ENCODE results near the gene DNAL1. TPM values are rescaled to one million over a fixed set of nuclear protein-coding genes. Genes with fewer than 3 reads are reported as not detected.
A peak's percentile ranks its signal among the peaks of the same experiment; 100 is the strongest.

DNAL1 gene
- total RNA-seq, 2 donors from 2014 or later: 22.9 to 30.5 TPM

GRCh38 chr14:73717711-73718417 is 73.1 kb downstream of the DNAL1 start:
- H3K27ac ChIP-seq (ENCODE audit: low read depth, low read length): peak overlapping the region; percentile 76
- Mint-ChIP-seq H3K27me3 (ENCODE audit: insufficient read depth) (no peaks in the 10 kb centered on the region), H3K4me3 (peak overlapping the region; percentile 72), H3K4me1 (peaks cover 30% of the 10 kb centered on the region), H3K9me3 (no peaks in the 10 kb centered on the region), H3K27ac (peak overlapping the region; percentile 95), H3K36me3 (ENCODE audit: low read depth) (peaks cover 27% of the 10 kb centered on the region)
- no peaks in the 10 kb centered on the region for H3K9me3 ChIP-seq (ENCODE audit: control insufficient read depth, low read length)
- no peak overlapping the region for H3K9ac ChIP-seq (ENCODE audit: extremely low read depth, low read length, poor library complexity, severe bottlenecking)
- H3K36me3 ChIP-seq (ENCODE audit: control insufficient read depth, insufficient read depth, low read length): peaks cover 58% of the 10 kb centered on the region
- no peaks in the 10 kb centered on the region for H3K27me3 ChIP-seq (ENCODE audit: control insufficient read depth, insufficient read depth, low read length, poor library complexity, severe bottlenecking)
- no peak for TF ChIP-seq CTCF (conservative IDR thresholded peaks at IDR 0.05)
- WGBS, 2 experiments (ENCODE audit: insufficient coverage in 1 of 2, insufficient read length in 1 of 2): 64 to 74% methylated on average over 16 to 20 of the region's 20 CpGs
- peak; percentile 79 for DNase-seq
- no peaks in the 10 kb centered on the region for H3K4me1 ChIP-seq (ENCODE audit: control insufficient read depth, insufficient read depth, low read length)
- no peak overlapping the region for H3K4me3 ChIP-seq (ENCODE audit: low read length)

GRCh38 chr14:73718418-73719251 is 73.8 kb downstream of the DNAL1 start:
- Mint-ChIP-seq H3K4me3 (peak overlapping the region; percentile 72), H3K4me1 (peaks cover 31% of the 10 kb centered on the region), H3K36me3 (ENCODE audit: low read depth) (peaks cover 32% of the 10 kb centered on the region), H3K27ac (peak overlapping the region; percentile 96), H3K27me3 (ENCODE audit: insufficient read depth) (no peaks in the 10 kb centered on the region), H3K9me3 (no peaks in the 10 kb centered on the region)
- DNase-seq: peak; percentile 89
- WGBS, 2 experiments (ENCODE audit: insufficient coverage in 1 of 2, insufficient read length in 1 of 2): 42 to 52% methylated on average over 25 to 50 of the region's 55 CpGs
- no peaks in the 10 kb centered on the region for H3K4me1 ChIP-seq (ENCODE audit: control insufficient read depth, insufficient read depth, low read length)
- no peaks in the 10 kb centered on the region for H3K27me3 ChIP-seq (ENCODE audit: control insufficient read depth, insufficient read depth, low read length, poor library complexity, severe bottlenecking)
- peak overlapping the region; percentile 76 for H3K27ac ChIP-seq (ENCODE audit: low read depth, low read length)
- no peak overlapping the region for H3K4me3 ChIP-seq (ENCODE audit: low read length)
- peak; percentile 10 for TF ChIP-seq CTCF (conservative IDR thresholded peaks at IDR 0.05)
- no peak overlapping the region for H3K9ac ChIP-seq (ENCODE audit: extremely low read depth, low read length, poor library complexity, severe bottlenecking)
- peaks cover 64% of the 10 kb centered on the region for H3K36me3 ChIP-seq (ENCODE audit: control insufficient read depth, insufficient read depth, low read length)
- H3K9me3 ChIP-seq (ENCODE audit: control insufficient read depth, low read length): no peaks in the 10 kb centered on the region

- Histone ChIP-seq H3K27ac (ENCODE audit: low read depth, low read length) (peak overlapping the region; percentile 66), H3K36me3 (ENCODE audit: control insufficient read depth, insufficient read depth, low read length) (peaks cover 66% of the 10 kb centered on the region), H3K4me3 (ENCODE audit: low read length) (no peak overlapping the region), H3K27me3 (ENCODE audit: control insufficient read depth, insufficient read depth, low read length, poor library complexity, severe bottlenecking) (no peaks in the 10 kb centered on the region), H3K9me3 (ENCODE audit: control insufficient read depth, low read length) (no peaks in the 10 kb centered on the region), H3K4me1 (ENCODE audit: control insufficient read depth, insufficient read depth, low read length) (peaks cover 5% of the 10 kb centered on the region), H3K9ac (ENCODE audit: extremely low read depth, low read length, poor library complexity, severe bottlenecking) (no peak overlapping the region)
- DNase-seq: no peak
- peaks cover 36% of the 10 kb centered on the region for H3K4me1 Mint-ChIP-seq
- H3K27ac Mint-ChIP-seq: peak overlapping the region; percentile 96
- H3K4me3 Mint-ChIP-seq: peak overlapping the region; percentile 72
- H3K36me3 Mint-ChIP-seq (ENCODE audit: low read depth): peaks cover 36% of the 10 kb centered on the region
- H3K27me3 Mint-ChIP-seq (ENCODE audit: insufficient read depth): no peaks in the 10 kb centered on the region
- H3K9me3 Mint-ChIP-seq: no peaks in the 10 kb centered on the region
- no peak for TF ChIP-seq CTCF (conservative IDR thresholded peaks at IDR 0.05)
- WGBS, 2 experiments (ENCODE audit: insufficient coverage in 1 of 2, insufficient read length in 1 of 2): 80 to 83% methylated on average over 12 to 13 of the region's 13 CpGs
Observed at GRCh38 chr14:73719361-73719760, 74.6 kb downstream of the DNAL1 start.

Measured in endodermal cell (in vitro differentiated cells).